Left ventricle myocardium inferior (tissue), 1 donor: Measurements from ENCODE around the gene RSPO4. TPM values are rescaled to one million over a fixed set of nuclear protein-coding genes. Genes with fewer than 3 reads are reported as not detected.

Experiments used
- DNase-seq: peaks from one replicate; pipeline ENCODE4 v3.0.0-alpha.2; 2020
- H3K27ac ChIP-seq: fragments of 200-600 bp; replicated peaks from 2 replicates; pipeline ENCODE4 v1.8.0; 2021
- H3K27me3 ChIP-seq: fragments of 200-600 bp; 2 replicates; pipeline ENCODE4 v1.8.0; 2021; ENCODE audit warnings: low read depth
- H3K36me3 ChIP-seq: fragments of 200-600 bp; 2 replicates; pipeline ENCODE4 v1.8.0; 2021
- H3K4me1 ChIP-seq: fragments of 200-600 bp; 2 replicates; pipeline ENCODE4 v1.8.0; 2021
- H3K4me3 ChIP-seq: fragments of 200-600 bp; 2 replicates; pipeline ENCODE4 v1.8.0; 2021; ENCODE audit warnings: mild to moderate bottlenecking, moderate library complexity
- H3K9me3 ChIP-seq: fragments of 200-600 bp; replicated peaks from 2 replicates; pipeline ENCODE4 v1.8.0; 2021
- CTCF ChIP-seq: fragments of 200-600 bp; IDR thresholded peaks from 2 replicates; pipeline ENCODE4 v1.8.0; 2021; ENCODE audit warnings: antibody characterized with exemption, mild to moderate bottlenecking, borderline replicate concordance
- intact Hi-C: fragments of 100-400 bp; cut with micrococcal nuclease; formaldehyde crosslinking; loops from one replicate; pipeline ENCODE4 v1.11.0; 2022
- total RNA-seq: library from RNA; stranded (reverse); fragmentation: NEBNext Ultra II Directional; extraction: Animal tissue kit (Norgen Biotek cat#: 25700); gene quantifications from one replicate; pipeline ENCODE4 v1.2.1, GENCODE V29; 2021
- donor health status: DM: no; HTN: yes; CAD: no; lungs with severe emphysema.

RSPO4 gene
- total RNA-seq, 1 donor from 2014 or later, result not detected

GRCh38 chr20:955656-956055 is 46.5 kb downstream of the RSPO4 start:
- H3K4me3 ChIP-seq, result no peak overlapping the region
- H3K27ac ChIP-seq, result no peak overlapping the region
- H3K9me3 ChIP-seq, result no peaks in the 10 kb centered on the region
- no peaks in the 10 kb centered on the region for H3K36me3 ChIP-seq
- no peak for TF ChIP-seq CTCF
- H3K27me3 ChIP-seq, result peaks cover 90% of the 10 kb centered on the region
- no peaks in the 10 kb centered on the region for H3K4me1 ChIP-seq
- intact Hi-C loops, result loop anchor here (5.0 kb wide), 1 partner anchor 138 kb away; no protein-coding TSS in a partner anchor
- no peak for DNase-seq

- H3K27ac ChIP-seq, result no peak overlapping the region
- no peaks in the 10 kb centered on the region for H3K9me3 ChIP-seq
- no peaks in the 10 kb centered on the region for H3K4me1 ChIP-seq
- peaks cover 90% of the 10 kb centered on the region for H3K27me3 ChIP-seq
- intact Hi-C loops, result loop anchor here (5.0 kb wide), 1 partner anchor 138 kb away; no protein-coding TSS in a partner anchor
- no peak for TF ChIP-seq CTCF
- no peak overlapping the region for H3K4me3 ChIP-seq
- no peaks in the 10 kb centered on the region for H3K36me3 ChIP-seq
- DNase-seq, result no peak
Measured at GRCh38 chr20:955111-955510, 47.0 kb downstream of the RSPO4 start.

- no peaks in the 10 kb centered on the region for H3K9me3 ChIP-seq
- H3K36me3 ChIP-seq, result no peaks in the 10 kb centered on the region
- no peak overlapping the region for H3K27ac ChIP-seq
- TF ChIP-seq CTCF, result no peak
- intact Hi-C loops, result no loop called here
- no peak for DNase-seq
- H3K4me3 ChIP-seq, result no peak overlapping the region
- no peaks in the 10 kb centered on the region for H3K4me1 ChIP-seq
- peaks cover 90% of the 10 kb centered on the region for H3K27me3 ChIP-seq
Measured at GRCh38 chr20:953742-954141, 48.4 kb downstream of the RSPO4 start.

GRCh38 chr20:952196-952795 is 49.8 kb downstream of the RSPO4 start:
- TF ChIP-seq CTCF, result no peak
- Histone ChIP-seq H3K9me3 (no peaks in the 10 kb centered on the region), H3K4me3 (no peak overlapping the region), H3K4me1 (no peaks in the 10 kb centered on the region), H3K36me3 (no peaks in the 10 kb centered on the region), H3K27ac (no peak overlapping the region), H3K27me3 (peaks cover 90% of the 10 kb centered on the region)
- intact Hi-C loops, result no loop called here
- no peak for DNase-seq

- DNase-seq, result no peak
- Histone ChIP-seq H3K4me3 (no peak overlapping the region), H3K4me1 (no peaks in the 10 kb centered on the region), H3K36me3 (no peaks in the 10 kb centered on the region), H3K27me3 (peaks cover 90% of the 10 kb centered on the region), H3K9me3 (no peaks in the 10 kb centered on the region), H3K27ac (no peak overlapping the region)
- TF ChIP-seq CTCF, result no peak
- intact Hi-C loops, result no loop called here
Measured at GRCh38 chr20:951384-952169, 50.5 kb downstream of the RSPO4 start.
